ENCODE data around the gene GPC5.

GPC5 gene

GRCh38 chr13:91356919-91357612, 41.4 kb upstream of the GPC5 start:
- H3K27me3 ChIP-seq (ENCODE audit: control insufficient read depth in 2 of 2, insufficient read depth in 2 of 2, low read length in 2 of 2): no peaks in the 10 kb centered on the region
- no peak overlapping the region for H3K9ac ChIP-seq (ENCODE audit: low read depth in 1 of 2, low read length in 2 of 2)
- no peak overlapping the region for H3K27ac ChIP-seq (ENCODE audit: low read depth in 2 of 2, low read length in 2 of 2)
- peaks cover 4 to 29% of the 10 kb centered on the region in 2 donors for H3K36me3 ChIP-seq (ENCODE audit: control insufficient read depth in 2 of 2, insufficient read depth in 2 of 2, low read length in 2 of 2)
- no peaks in the 10 kb centered on the region for H3K9me3 ChIP-seq (ENCODE audit: control insufficient read depth in 2 of 2, low read length in 2 of 2)
- no peak overlapping the region for H3K4me3 ChIP-seq (ENCODE audit: low read length in 2 of 2)
- H3K4me1 ChIP-seq (ENCODE audit: control insufficient read depth in 2 of 2, insufficient read depth in 2 of 2, low read length in 2 of 2): no peaks in the 10 kb centered on the region

GRCh38 chr13:91357613-91358386, 40.6 kb upstream of the GPC5 start:
- no peak overlapping the region for H3K9ac ChIP-seq (ENCODE audit: low read depth in 1 of 2, low read length in 2 of 2)
- no peaks in the 10 kb centered on the region for H3K4me1 ChIP-seq (ENCODE audit: control insufficient read depth in 2 of 2, insufficient read depth in 2 of 2, low read length in 2 of 2)
- H3K4me3 ChIP-seq (ENCODE audit: low read length in 2 of 2): no peak overlapping the region
- H3K27ac ChIP-seq (ENCODE audit: low read depth in 2 of 2, low read length in 2 of 2): no peak overlapping the region
- H3K36me3 ChIP-seq (ENCODE audit: control insufficient read depth in 2 of 2, insufficient read depth in 2 of 2, low read length in 2 of 2): peaks cover 3 to 29% of the 10 kb centered on the region in 2 donors
- H3K27me3 ChIP-seq (ENCODE audit: control insufficient read depth in 2 of 2, insufficient read depth in 2 of 2, low read length in 2 of 2): no peaks in the 10 kb centered on the region
- no peaks in the 10 kb centered on the region for H3K9me3 ChIP-seq (ENCODE audit: control insufficient read depth in 2 of 2, low read length in 2 of 2)

DNA sequence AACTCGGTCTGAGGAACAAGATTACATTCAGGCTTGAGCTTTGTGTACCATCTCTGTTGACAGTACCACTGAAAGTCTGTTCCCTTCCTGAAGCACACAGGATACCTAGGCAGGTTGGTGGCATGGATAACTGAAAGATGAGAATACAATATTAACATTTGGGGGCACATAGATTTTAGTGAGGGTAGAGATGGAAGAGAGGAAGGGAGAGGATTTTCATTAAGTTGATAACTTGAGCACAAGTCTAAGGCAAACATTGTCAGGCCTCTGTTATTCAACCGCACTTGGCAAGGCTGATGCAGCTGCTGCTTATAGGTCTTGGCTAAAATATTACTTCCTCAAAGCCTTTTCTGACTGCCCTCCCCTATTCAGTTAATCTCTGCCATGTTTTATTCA, 40.0 kb upstream of the GPC5 start:
- H3K9me3 ChIP-seq (ENCODE audit: control insufficient read depth in 2 of 2, low read length in 2 of 2): no peaks in the 10 kb centered on the region

GRCh38 chr13:91359111-91359510, 39.3 kb upstream of the GPC5 start:
- no peak overlapping the region for H3K27ac ChIP-seq (ENCODE audit: low read depth in 2 of 2, low read length in 2 of 2)
- no peaks in the 10 kb centered on the region for H3K9me3 ChIP-seq (ENCODE audit: control insufficient read depth in 2 of 2, low read length in 2 of 2)
- H3K4me3 ChIP-seq (ENCODE audit: low read length in 2 of 2): no peak overlapping the region
- H3K9ac ChIP-seq (ENCODE audit: low read depth in 1 of 2, low read length in 2 of 2): no peak overlapping the region
- H3K4me1 ChIP-seq (ENCODE audit: control insufficient read depth in 2 of 2, insufficient read depth in 2 of 2, low read length in 2 of 2): no peaks in the 10 kb centered on the region
- no peaks in the 10 kb centered on the region for H3K27me3 ChIP-seq (ENCODE audit: control insufficient read depth in 2 of 2, insufficient read depth in 2 of 2, low read length in 2 of 2)
- peaks cover 0 to 20% of the 10 kb centered on the region in 2 donors for H3K36me3 ChIP-seq (ENCODE audit: control insufficient read depth in 2 of 2, insufficient read depth in 2 of 2, low read length in 2 of 2)

More for the DNA sequence above, 40.0 kb upstream of the GPC5 start:
- peaks cover 3 to 26% of the 10 kb centered on the region in 2 donors for H3K36me3 ChIP-seq (ENCODE audit: control insufficient read depth in 2 of 2, insufficient read depth in 2 of 2, low read length in 2 of 2)
- H3K27ac ChIP-seq (ENCODE audit: low read depth in 2 of 2, low read length in 2 of 2): no peak overlapping the region
- H3K9ac ChIP-seq (ENCODE audit: low read depth in 1 of 2, low read length in 2 of 2): no peak overlapping the region
- no peaks in the 10 kb centered on the region for H3K4me1 ChIP-seq (ENCODE audit: control insufficient read depth in 2 of 2, insufficient read depth in 2 of 2, low read length in 2 of 2)
- no peaks in the 10 kb centered on the region for H3K27me3 ChIP-seq (ENCODE audit: control insufficient read depth in 2 of 2, insufficient read depth in 2 of 2, low read length in 2 of 2)
- H3K4me3 ChIP-seq (ENCODE audit: low read length in 2 of 2): no peak overlapping the region

DNA sequence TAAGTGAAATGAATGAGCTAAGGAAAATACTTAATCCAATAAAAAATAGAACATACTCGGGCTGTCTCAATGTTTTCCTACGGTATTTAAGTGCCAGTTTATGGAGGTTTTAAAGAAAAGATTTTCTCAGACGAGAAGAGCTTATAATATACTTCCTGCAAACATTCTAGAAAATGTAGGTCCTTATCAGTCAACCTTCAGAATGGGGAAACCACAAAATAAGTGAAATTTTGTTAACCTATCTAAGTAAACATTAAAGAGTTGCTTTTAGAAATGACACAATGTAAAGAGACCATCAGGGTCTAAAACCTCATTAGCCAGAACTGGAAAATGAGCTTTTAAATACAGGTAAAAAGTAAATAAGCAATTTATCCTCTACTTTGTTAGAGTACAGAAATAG, 38.8 kb upstream of the GPC5 start:
- peaks cover 0 to 18% of the 10 kb centered on the region in 2 donors for H3K36me3 ChIP-seq (ENCODE audit: control insufficient read depth in 2 of 2, insufficient read depth in 2 of 2, low read length in 2 of 2)
- no peaks in the 10 kb centered on the region for H3K9me3 ChIP-seq (ENCODE audit: control insufficient read depth in 2 of 2, low read length in 2 of 2)
- H3K4me3 ChIP-seq (ENCODE audit: low read length in 2 of 2): no peak overlapping the region
- H3K27ac ChIP-seq (ENCODE audit: low read depth in 2 of 2, low read length in 2 of 2): no peak overlapping the region
- H3K4me1 ChIP-seq (ENCODE audit: control insufficient read depth in 2 of 2, insufficient read depth in 2 of 2, low read length in 2 of 2): no peaks in the 10 kb centered on the region
- no peak overlapping the region for H3K9ac ChIP-seq (ENCODE audit: low read depth in 1 of 2, low read length in 2 of 2)
- H3K27me3 ChIP-seq (ENCODE audit: control insufficient read depth in 2 of 2, insufficient read depth in 2 of 2, low read length in 2 of 2): no peaks in the 10 kb centered on the region

- no peak overlapping the region for H3K9ac ChIP-seq (ENCODE audit: low read depth in 1 of 2, low read length in 2 of 2)
Observed at GRCh38 chr13:91360246-91360751, 38.1 kb upstream of the GPC5 start.

GRCh38 chr13:91361755-91362271, 36.6 kb upstream of the GPC5 start:
- H3K9me3 ChIP-seq (ENCODE audit: control insufficient read depth in 2 of 2, low read length in 2 of 2): no peaks in the 10 kb centered on the region
- peaks cover 0 to 5% of the 10 kb centered on the region in 2 donors for H3K36me3 ChIP-seq (ENCODE audit: control insufficient read depth in 2 of 2, insufficient read depth in 2 of 2, low read length in 2 of 2)
- no peak overlapping the region for H3K27ac ChIP-seq (ENCODE audit: low read depth in 2 of 2, low read length in 2 of 2)

More at GRCh38 chr13:91360246-91360751, 38.1 kb upstream of the GPC5 start:
- Histone ChIP-seq H3K4me3 (ENCODE audit: low read length in 2 of 2) (no peak overlapping the region), H3K9me3 (ENCODE audit: control insufficient read depth in 2 of 2, low read length in 2 of 2) (no peaks in the 10 kb centered on the region), H3K36me3 (ENCODE audit: control insufficient read depth in 2 of 2, insufficient read depth in 2 of 2, low read length in 2 of 2) (peaks cover 0 to 15% of the 10 kb centered on the region in 2 donors), H3K27ac (ENCODE audit: low read depth in 2 of 2, low read length in 2 of 2) (no peak overlapping the region), H3K27me3 (ENCODE audit: control insufficient read depth in 2 of 2, insufficient read depth in 2 of 2, low read length in 2 of 2) (no peaks in the 10 kb centered on the region), H3K4me1 (ENCODE audit: control insufficient read depth in 2 of 2, insufficient read depth in 2 of 2, low read length in 2 of 2) (no peaks in the 10 kb centered on the region)

DNA sequence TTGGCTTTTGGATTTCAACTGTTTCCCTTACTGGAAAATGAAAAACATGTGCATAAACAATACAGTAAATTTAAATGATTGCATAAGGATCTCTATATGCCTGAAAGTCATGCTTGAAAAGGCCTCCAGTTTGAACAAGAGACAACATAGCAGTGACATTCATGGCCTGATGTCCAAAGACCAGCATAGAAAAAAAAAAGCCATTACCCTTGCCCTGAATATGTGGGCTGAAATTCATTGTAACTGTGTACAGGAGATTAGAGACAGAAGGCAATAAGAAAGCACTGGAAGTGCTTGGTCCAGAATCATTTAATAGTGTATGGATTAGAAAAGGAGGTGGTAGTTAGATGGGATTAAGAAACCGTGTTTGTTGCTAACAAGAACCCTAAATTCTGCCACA, 35.5 kb upstream of the GPC5 start:
- Histone ChIP-seq H3K36me3 (ENCODE audit: control insufficient read depth in 2 of 2, insufficient read depth in 2 of 2, low read length in 2 of 2) (no peaks in the 10 kb centered on the region), H3K27me3 (ENCODE audit: control insufficient read depth in 2 of 2, insufficient read depth in 2 of 2, low read length in 2 of 2) (no peaks in the 10 kb centered on the region), H3K4me1 (ENCODE audit: control insufficient read depth in 2 of 2, insufficient read depth in 2 of 2, low read length in 2 of 2) (no peaks in the 10 kb centered on the region), H3K9me3 (ENCODE audit: control insufficient read depth in 2 of 2, low read length in 2 of 2) (no peaks in the 10 kb centered on the region), H3K9ac (ENCODE audit: low read depth in 1 of 2, low read length in 2 of 2) (no peak overlapping the region), H3K27ac (ENCODE audit: low read depth in 2 of 2, low read length in 2 of 2) (no peak overlapping the region), H3K4me3 (ENCODE audit: low read length in 2 of 2) (no peak overlapping the region)

More at GRCh38 chr13:91361755-91362271, 36.6 kb upstream of the GPC5 start:
- Histone ChIP-seq H3K9ac (ENCODE audit: low read depth in 1 of 2, low read length in 2 of 2) (no peak overlapping the region), H3K4me1 (ENCODE audit: control insufficient read depth in 2 of 2, insufficient read depth in 2 of 2, low read length in 2 of 2) (no peaks in the 10 kb centered on the region), H3K4me3 (ENCODE audit: low read length in 2 of 2) (no peak overlapping the region), H3K27me3 (ENCODE audit: control insufficient read depth in 2 of 2, insufficient read depth in 2 of 2, low read length in 2 of 2) (no peaks in the 10 kb centered on the region)

DNA sequence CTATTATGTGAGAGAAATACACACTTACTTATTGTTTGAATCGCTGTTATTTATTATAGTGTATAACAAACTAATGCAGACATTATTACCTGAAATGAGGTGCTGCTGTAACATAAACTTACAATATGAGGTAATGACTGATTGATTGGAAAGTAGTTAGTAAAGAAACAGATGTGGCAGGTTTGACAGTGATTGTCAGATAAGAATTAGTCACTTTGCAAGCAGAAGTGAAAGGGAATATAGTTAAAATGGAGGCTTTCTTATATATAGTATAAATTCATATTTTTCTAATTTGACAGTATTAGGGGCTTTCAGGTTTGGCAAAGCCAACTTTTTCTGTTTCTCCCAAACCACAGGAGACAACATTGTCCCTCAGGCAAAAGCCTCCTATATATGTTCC, 30.3 kb upstream of the GPC5 start:
- Histone ChIP-seq H3K9me3 (ENCODE audit: control insufficient read depth in 2 of 2, low read length in 2 of 2) (no peaks in the 10 kb centered on the region), H3K36me3 (ENCODE audit: control insufficient read depth in 2 of 2, insufficient read depth in 2 of 2, low read length in 2 of 2) (no peaks in the 10 kb centered on the region), H3K4me1 (ENCODE audit: control insufficient read depth in 2 of 2, insufficient read depth in 2 of 2, low read length in 2 of 2) (no peaks in the 10 kb centered on the region), H3K27ac (ENCODE audit: low read depth in 2 of 2, low read length in 2 of 2) (no peak overlapping the region), H3K27me3 (ENCODE audit: control insufficient read depth in 2 of 2, insufficient read depth in 2 of 2, low read length in 2 of 2) (no peaks in the 10 kb centered on the region), H3K9ac (ENCODE audit: low read depth in 1 of 2, low read length in 2 of 2) (no peak overlapping the region), H3K4me3 (ENCODE audit: low read length in 2 of 2) (no peak overlapping the region)
